Muscle layer of colon (tissue), 2 donors: ENCODE data around the gene GAMT.
"Not testable (repeated sequence)": the region's sequence is repeated elsewhere in the genome, so short reads cannot be mapped to it uniquely, and the experiment has no call there.

Experiments
- H3K27ac ChIP-seq: one replicate; pipeline ENCODE4 v1.7.0; 2013; ENCODE audit warnings: low read depth, mild to moderate bottlenecking, low read length, moderate library complexity
- H3K27me3 ChIP-seq, 2 donors: one replicate each; pipeline ENCODE4 v1.7.0; 2013; ENCODE audit warnings: low read length in 2 of 2, mild to moderate bottlenecking in 2 of 2; ENCODE audit not compliant: insufficient read depth in 2 of 2, control insufficient read depth in 1 of 2
- H3K36me3 ChIP-seq: one replicate; pipeline ENCODE4 v1.7.0; 2013; ENCODE audit warnings: mild to moderate bottlenecking, low read length; ENCODE audit not compliant: insufficient read depth
- H3K4me1 ChIP-seq: one replicate; pipeline ENCODE4 v1.7.0; 2013; ENCODE audit warnings: mild to moderate bottlenecking, low read length; ENCODE audit not compliant: insufficient read depth
- H3K4me3 ChIP-seq, 2 donors: one replicate each; pipeline ENCODE4 v1.7.0; 2013; ENCODE audit warnings: low read length in 2 of 2, low read depth in 1 of 2, mild to moderate bottlenecking in 1 of 2, moderate library complexity in 1 of 2
- H3K9ac ChIP-seq: one replicate; pipeline ENCODE4 v1.7.0; 2013; ENCODE audit warnings: low read length
- H3K9me3 ChIP-seq: one replicate; pipeline ENCODE4 v1.7.0; 2013; ENCODE audit warnings: mild to moderate bottlenecking, low read length
- donor health status: abdominal sarcoma.
- donor health status: Adenocarcinoma of cecum.

Gene GAMT

GRCh38 chr19:1440418-1440801 lies 39.1 kb upstream of the GAMT start:
- H3K36me3 ChIP-seq, result peaks cover 24% of the 10 kb centered on the region
- H3K4me1 ChIP-seq, result peaks cover 20% of the 10 kb centered on the region
- no peak overlapping the region for H3K9ac ChIP-seq
- H3K4me3 ChIP-seq, result no peak overlapping the region
- H3K27ac ChIP-seq, result no peak overlapping the region
- H3K9me3 ChIP-seq, result no peaks in the 10 kb centered on the region
- H3K27me3 ChIP-seq, result peaks cover 0 to 5% of the 10 kb centered on the region in 2 donors

- peak overlapping the region; percentile 63 to 87 for H3K4me3 ChIP-seq
- not testable (repeated sequence) for H3K27me3 ChIP-seq, H3K9me3 ChIP-seq, H3K27ac ChIP-seq
- peak overlapping the region; percentile 50 for H3K9ac ChIP-seq
- peaks cover 14% of the 10 kb centered on the region for H3K4me1 ChIP-seq
- peaks cover 24% of the 10 kb centered on the region for H3K36me3 ChIP-seq
Measured at GRCh38 chr19:1439525-1440417, 38.4 kb upstream of the GAMT start.

GRCh38 chr19:1438933-1439354 lies 37.6 kb upstream of the GAMT start:
- peaks cover 27% of the 10 kb centered on the region for H3K36me3 ChIP-seq
- peak overlapping the region; percentile 91 for H3K27ac ChIP-seq

GRCh38 chr19:1438035-1438932 lies 36.9 kb upstream of the GAMT start, which contains the start of gene RPS15:
RPS15 (plus strand) TSS chr19:1438396; CDS start chr19:1438426, 30 bp downstream.
- H3K9me3 ChIP-seq, result no peaks in the 10 kb centered on the region
- peaks cover 32% of the 10 kb centered on the region for H3K36me3 ChIP-seq
- H3K9ac ChIP-seq, result peak within 1 kb of the TSS; percentile 50
- H3K4me3 ChIP-seq, result peak within 1 kb of the TSS; percentile 63 to 87
- H3K4me1 ChIP-seq, result peaks cover 13% of the 10 kb centered on the region
- H3K27me3 ChIP-seq, result no peaks in the 10 kb centered on the region
- peak within 1 kb of the TSS; percentile 91 for H3K27ac ChIP-seq

More at GRCh38 chr19:1438933-1439354, 37.6 kb upstream of the GAMT start:
- Histone ChIP-seq H3K9ac (peak overlapping the region; percentile 50), H3K9me3 (no peaks in the 10 kb centered on the region), H3K4me1 (peaks cover 13% of the 10 kb centered on the region), H3K27me3 (no peaks in the 10 kb centered on the region), H3K4me3 (peak overlapping the region; percentile 63 to 87)

- Histone ChIP-seq H3K36me3 (peaks cover 38% of the 10 kb centered on the region), H3K27me3 (no peaks in the 10 kb centered on the region), H3K4me3 (peak overlapping the region; percentile 13 to 32), H3K9me3 (no peaks in the 10 kb centered on the region), H3K27ac (no peak overlapping the region), H3K9ac (no peak overlapping the region), H3K4me1 (peaks cover 13% of the 10 kb centered on the region)
Measured at GRCh38 chr19:1437609-1438008, 36.3 kb upstream of the GAMT start.

GRCh38 chr19:1435378-1435989 lies 34.1 kb upstream of the GAMT start:
- peaks cover 13% of the 10 kb centered on the region for H3K4me1 ChIP-seq
- no peak overlapping the region for H3K27ac ChIP-seq
- H3K4me3 ChIP-seq, result no peak overlapping the region
- no peaks in the 10 kb centered on the region for H3K9me3 ChIP-seq
- H3K36me3 ChIP-seq, result peaks cover 39% of the 10 kb centered on the region
- no peak overlapping the region for H3K9ac ChIP-seq
- H3K27me3 ChIP-seq, result no peaks in the 10 kb centered on the region

GRCh38 chr19:1434577-1435060 lies 33.3 kb upstream of the GAMT start:
- H3K36me3 ChIP-seq, result peaks cover 34% of the 10 kb centered on the region
- no peaks in the 10 kb centered on the region for H3K27me3 ChIP-seq
- H3K4me1 ChIP-seq, result peaks cover 11% of the 10 kb centered on the region
- H3K9ac ChIP-seq, result no peak overlapping the region
- no peak overlapping the region for H3K4me3 ChIP-seq
- no peak overlapping the region for H3K27ac ChIP-seq
- no peaks in the 10 kb centered on the region for H3K9me3 ChIP-seq

GRCh38 chr19:1434040-1434366 lies 32.7 kb upstream of the GAMT start:
- no peak overlapping the region for H3K4me3 ChIP-seq
- peaks cover 37% of the 10 kb centered on the region for H3K36me3 ChIP-seq
- no peak overlapping the region for H3K9ac ChIP-seq
- H3K27ac ChIP-seq, result no peak overlapping the region
- peaks cover 5% of the 10 kb centered on the region for H3K4me1 ChIP-seq
- H3K27me3 ChIP-seq, result no peaks in the 10 kb centered on the region
- H3K9me3 ChIP-seq, result no peaks in the 10 kb centered on the region

GRCh38 chr19:1433119-1434039 lies 32.0 kb upstream of the GAMT start:
- H3K27me3 ChIP-seq, result no peaks in the 10 kb centered on the region
- H3K9me3 ChIP-seq, result no peaks in the 10 kb centered on the region
- peaks cover 5% of the 10 kb centered on the region for H3K4me1 ChIP-seq
- H3K9ac ChIP-seq, result no peak overlapping the region
- no peak overlapping the region for H3K4me3 ChIP-seq
- H3K27ac ChIP-seq, result no peak overlapping the region
- peaks cover 44% of the 10 kb centered on the region for H3K36me3 ChIP-seq

- Histone ChIP-seq H3K36me3 (peaks cover 52% of the 10 kb centered on the region), H3K9ac (no peak overlapping the region), H3K27me3 (no peaks in the 10 kb centered on the region), H3K4me1 (no peaks in the 10 kb centered on the region), H3K9me3 (no peaks in the 10 kb centered on the region), H3K27ac (no peak overlapping the region), H3K4me3 (no peak overlapping the region)
Measured at GRCh38 chr19:1432507-1432887, 31.2 kb upstream of the GAMT start.
